ENCODE measurements around the gene TNK1. TPM values are rescaled to one million over a fixed set of nuclear protein-coding genes. Genes with fewer than 3 reads are reported as not detected.

The TNK1 gene
- total and polyA plus RNA-seq, 4 donors = 1.9 to 6.6 (median 2.7) TPM

- no peaks in the 10 kb centered on the region for H3K9me3 ChIP-seq (ENCODE audit: control insufficient read depth, low read length)
- no peaks in the 10 kb centered on the region for H3K4me1 ChIP-seq (ENCODE audit: control insufficient read depth in 1 of 2, insufficient read depth in 2 of 2, low read length in 2 of 2)
- H3K27me3 ChIP-seq (ENCODE audit: control insufficient read depth in 1 of 2, insufficient read depth in 2 of 2, low read length in 1 of 2) = no peaks in the 10 kb centered on the region
- WGBS, 2 donors = 71 to 74% methylated on average over 18 of the region's 18 CpGs
- no peak overlapping the region for H3K27ac ChIP-seq (ENCODE audit: low read depth in 1 of 2, low read length in 2 of 2)
- H3K36me3 ChIP-seq (ENCODE audit: control insufficient read depth in 1 of 2, insufficient read depth in 2 of 2, low read length in 1 of 2) = no peaks in the 10 kb centered on the region
- no peak for DNase-seq
- intact Hi-C loops (cut with DNase I) = no loop called here
- H3K4me3 ChIP-seq (ENCODE audit: low read length in 2 of 2) = no peak overlapping the region
- ATAC-seq (ENCODE audit: low FRiP score) = no peak
Measured at GRCh38 chr17:7418472-7419152, 37.7 kb downstream of the TNK1 start.

GRCh38 chr17:7419819-7420610 is 39.1 kb downstream of the TNK1 start, which contains the start of gene SPEM1:
TSS of gene SPEM1 (plus strand) at chr17:7420324. CDS start at chr17:7420385, 61 bp downstream.
- ATAC-seq (ENCODE audit: low FRiP score) (no peak), DNase-seq (no peak)
- Histone ChIP-seq H3K27me3 (ENCODE audit: control insufficient read depth in 1 of 2, insufficient read depth in 2 of 2, low read length in 1 of 2) (no peaks in the 10 kb centered on the region), H3K27ac (ENCODE audit: low read depth in 1 of 2, low read length in 2 of 2) (no peak within 1 kb of the TSS), H3K36me3 (ENCODE audit: control insufficient read depth in 1 of 2, insufficient read depth in 2 of 2, low read length in 1 of 2) (no peaks in the 10 kb centered on the region), H3K4me3 (ENCODE audit: low read length in 2 of 2) (no peak within 1 kb of the TSS), H3K9me3 (ENCODE audit: control insufficient read depth, low read length) (no peaks in the 10 kb centered on the region), H3K4me1 (ENCODE audit: control insufficient read depth in 1 of 2, insufficient read depth in 2 of 2, low read length in 2 of 2) (no peaks in the 10 kb centered on the region)
- 78% methylated on average over 17 of the region's 17 CpGs for WGBS, 2 donors
- intact Hi-C loops (cut with DNase I) = no loop called here

DNA sequence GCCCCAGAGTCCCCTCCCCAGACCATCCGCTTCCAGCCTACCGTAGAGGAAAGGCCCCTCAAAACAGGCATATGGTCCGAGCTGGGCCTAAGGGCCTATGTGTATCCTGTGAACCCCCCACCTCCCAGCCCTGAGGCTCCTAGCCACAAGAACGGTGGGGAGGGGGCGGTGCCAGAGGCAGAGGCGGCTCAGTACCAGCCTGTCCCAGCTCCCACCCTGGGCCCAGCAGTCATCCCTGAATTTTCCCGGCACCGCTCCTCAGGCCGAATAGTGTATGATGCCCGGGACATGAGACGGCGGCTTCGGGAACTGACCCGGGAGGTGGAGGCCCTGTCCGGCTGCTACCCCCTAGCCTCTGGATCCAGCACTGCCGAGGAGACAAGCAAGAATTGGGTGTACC is 40.3 kb downstream of the TNK1 start:
- ATAC-seq (ENCODE audit: low FRiP score) = no peak

DNA sequence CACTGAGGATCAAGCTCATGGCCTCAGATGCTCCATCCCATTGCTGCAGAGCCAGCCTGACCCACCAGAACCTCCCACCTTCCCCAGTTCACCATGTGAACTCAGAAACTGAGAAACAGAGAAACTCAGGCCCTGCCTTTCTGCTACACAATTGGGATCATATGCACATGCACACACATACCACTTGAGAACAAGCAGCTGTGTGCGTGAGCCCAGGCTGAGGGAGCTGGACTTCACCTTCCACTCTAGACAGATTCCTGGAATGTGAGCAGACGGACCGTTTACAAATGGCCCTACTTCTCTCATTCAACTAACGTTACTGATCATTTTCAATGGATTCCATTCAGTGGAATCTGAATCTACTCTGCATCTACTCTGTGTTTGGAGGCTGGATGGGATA is 42.8 kb downstream of the TNK1 start:
- Histone ChIP-seq H3K27ac (ENCODE audit: low read depth in 1 of 2, low read length in 2 of 2) (no peak overlapping the region), H3K9me3 (ENCODE audit: control insufficient read depth, low read length) (no peaks in the 10 kb centered on the region), H3K36me3 (ENCODE audit: control insufficient read depth in 1 of 2, insufficient read depth in 2 of 2, low read length in 1 of 2) (no peaks in the 10 kb centered on the region), H3K27me3 (ENCODE audit: control insufficient read depth in 1 of 2, insufficient read depth in 2 of 2, low read length in 1 of 2) (no peaks in the 10 kb centered on the region), H3K4me3 (ENCODE audit: low read length in 2 of 2) (no peak overlapping the region), H3K4me1 (ENCODE audit: control insufficient read depth in 1 of 2, insufficient read depth in 2 of 2, low read length in 2 of 2) (no peaks in the 10 kb centered on the region)
- 53 to 54% methylated on average over 4 of the region's 4 CpGs for WGBS, 2 donors
- intact Hi-C loops (cut with DNase I) = no loop called here
- DNase-seq (no peak), ATAC-seq (ENCODE audit: low FRiP score) (no peak)

More for the DNA sequence above, 40.3 kb downstream of the TNK1 start:
- Histone ChIP-seq H3K27ac (ENCODE audit: low read depth in 1 of 2, low read length in 2 of 2) (no peak overlapping the region), H3K27me3 (ENCODE audit: control insufficient read depth in 1 of 2, insufficient read depth in 2 of 2, low read length in 1 of 2) (no peaks in the 10 kb centered on the region), H3K36me3 (ENCODE audit: control insufficient read depth in 1 of 2, insufficient read depth in 2 of 2, low read length in 1 of 2) (no peaks in the 10 kb centered on the region), H3K4me1 (ENCODE audit: control insufficient read depth in 1 of 2, insufficient read depth in 2 of 2, low read length in 2 of 2) (no peaks in the 10 kb centered on the region), H3K9me3 (ENCODE audit: control insufficient read depth, low read length) (no peaks in the 10 kb centered on the region), H3K4me3 (ENCODE audit: low read length in 2 of 2) (no peak overlapping the region)
- intact Hi-C loops (cut with DNase I) = no loop called here
- 94% methylated on average over 16 of the region's 16 CpGs for WGBS, 2 donors
- DNase-seq = no peak

GRCh38 chr17:7425316-7425715 is 44.4 kb downstream of the TNK1 start, which contains the start of gene SPEM2:
TSS of gene SPEM2 (plus strand) at chr17:7425616. CDS start at chr17:7425689, 73 bp downstream.
- Histone ChIP-seq H3K27me3 (ENCODE audit: control insufficient read depth in 1 of 2, insufficient read depth in 2 of 2, low read length in 1 of 2) (no peaks in the 10 kb centered on the region), H3K27ac (ENCODE audit: low read depth in 1 of 2, low read length in 2 of 2) (no peak within 1 kb of the TSS), H3K36me3 (ENCODE audit: control insufficient read depth in 1 of 2, insufficient read depth in 2 of 2, low read length in 1 of 2) (no peaks in the 10 kb centered on the region), H3K4me3 (ENCODE audit: low read length in 2 of 2) (no peak within 1 kb of the TSS), H3K4me1 (ENCODE audit: control insufficient read depth in 1 of 2, insufficient read depth in 2 of 2, low read length in 2 of 2) (no peaks in the 10 kb centered on the region), H3K9me3 (ENCODE audit: control insufficient read depth, low read length) (no peaks in the 10 kb centered on the region)
- ATAC-seq (ENCODE audit: low FRiP score) (no peak), DNase-seq (no peak)
- intact Hi-C loops (cut with DNase I) = no loop called here
- 80 to 84% methylated on average over 7 of the region's 7 CpGs for WGBS, 2 donors

DNA sequence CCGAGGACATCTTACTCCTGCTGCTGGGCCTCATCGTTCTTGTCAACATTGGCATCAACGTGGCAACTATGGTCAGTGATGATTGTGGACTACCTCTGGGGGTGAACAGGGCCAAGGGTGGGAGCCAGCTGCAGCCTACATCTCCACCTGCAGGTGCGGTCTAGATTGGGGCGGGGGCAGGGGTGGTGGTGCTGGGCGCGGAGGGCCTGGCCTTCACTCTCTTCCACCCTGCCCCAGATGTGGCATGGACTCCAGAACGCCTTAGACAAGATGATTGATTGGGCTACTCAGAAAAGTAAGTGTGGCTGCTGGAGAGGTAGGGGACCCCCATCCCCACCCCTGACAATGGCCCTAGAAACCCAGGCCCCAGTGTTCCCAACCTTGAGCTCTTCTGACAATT is 44.9 kb downstream of the TNK1 start:
- Histone ChIP-seq H3K4me1 (ENCODE audit: control insufficient read depth in 1 of 2, insufficient read depth in 2 of 2, low read length in 2 of 2) (no peaks in the 10 kb centered on the region), H3K4me3 (ENCODE audit: low read length in 2 of 2) (no peak overlapping the region), H3K36me3 (ENCODE audit: control insufficient read depth in 1 of 2, insufficient read depth in 2 of 2, low read length in 1 of 2) (no peaks in the 10 kb centered on the region), H3K27me3 (ENCODE audit: control insufficient read depth in 1 of 2, insufficient read depth in 2 of 2, low read length in 1 of 2) (no peaks in the 10 kb centered on the region), H3K27ac (ENCODE audit: low read depth in 1 of 2, low read length in 2 of 2) (no peak overlapping the region), H3K9me3 (ENCODE audit: control insufficient read depth, low read length) (no peaks in the 10 kb centered on the region)
- intact Hi-C loops (cut with DNase I) = no loop called here
- 82 to 92% methylated on average over 8 of the region's 8 CpGs for WGBS, 2 donors
- no peak for ATAC-seq (ENCODE audit: low FRiP score)
- no peak for DNase-seq

- H3K27me3 ChIP-seq (ENCODE audit: control insufficient read depth in 1 of 2, insufficient read depth in 2 of 2, low read length in 1 of 2) = no peaks in the 10 kb centered on the region
- no peaks in the 10 kb centered on the region for H3K9me3 ChIP-seq (ENCODE audit: control insufficient read depth, low read length)
- DNase-seq = peak in 1 of 2 donors; percentile 42
- H3K27ac ChIP-seq (ENCODE audit: low read depth in 1 of 2, low read length in 2 of 2) = no peak overlapping the region
- intact Hi-C loops (cut with DNase I) = no loop called here
- H3K36me3 ChIP-seq (ENCODE audit: control insufficient read depth in 1 of 2, insufficient read depth in 2 of 2, low read length in 1 of 2) = no peaks in the 10 kb centered on the region
- ATAC-seq (ENCODE audit: low FRiP score) = no peak
- WGBS, 2 donors = 94 to 95% methylated on average over 33 of the region's 33 CpGs
- H3K4me3 ChIP-seq (ENCODE audit: low read length in 2 of 2) = no peak overlapping the region
- H3K4me1 ChIP-seq (ENCODE audit: control insufficient read depth in 1 of 2, insufficient read depth in 2 of 2, low read length in 2 of 2) = no peaks in the 10 kb centered on the region
Measured at GRCh38 chr17:7426203-7426863, 45.4 kb downstream of the TNK1 start.

DNA sequence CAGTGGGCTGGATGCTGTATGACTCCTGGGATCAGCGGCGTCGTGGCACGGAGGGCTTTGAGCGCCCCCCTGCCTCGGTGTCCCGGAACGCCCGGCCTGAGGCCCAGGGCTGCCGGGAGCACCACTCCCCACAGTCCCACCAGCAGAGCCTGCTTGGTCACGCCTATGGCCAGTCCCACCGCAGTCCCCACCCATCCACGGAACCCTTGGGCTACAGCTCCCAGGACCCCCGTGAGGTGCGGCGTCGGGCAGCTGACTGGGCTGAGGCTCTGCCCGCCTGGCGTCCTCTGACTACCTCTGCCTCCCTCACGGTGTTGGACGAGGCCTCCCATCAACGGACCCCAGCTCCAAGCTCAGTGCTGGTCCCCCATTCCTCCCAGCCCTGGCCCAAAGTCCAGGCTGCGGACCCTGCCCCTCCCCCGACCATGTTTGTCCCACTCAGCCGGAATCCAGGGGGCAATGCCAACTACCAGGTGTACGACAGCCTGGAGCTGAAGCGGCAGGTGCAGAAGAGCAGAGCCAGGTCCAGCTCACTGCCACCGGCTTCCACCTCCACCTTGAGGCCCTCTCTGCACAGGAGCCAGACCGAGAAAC is 46.1 kb downstream of the TNK1 start:
- no peaks in the 10 kb centered on the region for H3K36me3 ChIP-seq (ENCODE audit: control insufficient read depth in 1 of 2, insufficient read depth in 2 of 2, low read length in 1 of 2)
- no peak for DNase-seq

More for the DNA sequence above, 46.1 kb downstream of the TNK1 start:
- intact Hi-C loops (cut with DNase I) = no loop called here
- ATAC-seq (ENCODE audit: low FRiP score) = no peak
- Histone ChIP-seq H3K27me3 (ENCODE audit: control insufficient read depth in 1 of 2, insufficient read depth in 2 of 2, low read length in 1 of 2) (no peaks in the 10 kb centered on the region), H3K27ac (ENCODE audit: low read depth in 1 of 2, low read length in 2 of 2) (no peak overlapping the region), H3K4me1 (ENCODE audit: control insufficient read depth in 1 of 2, insufficient read depth in 2 of 2, low read length in 2 of 2) (no peaks in the 10 kb centered on the region), H3K9me3 (ENCODE audit: control insufficient read depth, low read length) (no peaks in the 10 kb centered on the region), H3K4me3 (ENCODE audit: low read length in 2 of 2) (no peak overlapping the region)
- WGBS, 2 donors = 94% methylated on average over 29 of the region's 29 CpGs

All from aorta (tissue), 5 donors.